GM10248 (cell line): ENCODE data around the gene DENND10.

ENCODE experiments used
- CTCF ChIA-PET: fragments of 300-600 bp; sonication (Branson Sonifier 250); formaldehyde crosslinking; extraction: SDS; loops from one replicate; lab custom pipeline; 2021; ENCODE audit warnings: antibody characterized with exemption; lab: Yijun Ruan, JAX
- POLR2A ChIA-PET: fragments of 350-650 bp; sonication (Branson Sonifier 250); formaldehyde crosslinking; extraction: SDS; loops from one replicate; lab custom pipeline; 2020; ENCODE audit warnings: antibody characterized with exemption; lab: Yijun Ruan, JAX
- DNase-seq: peaks from one replicate; pipeline ENCODE4 v3.0.0; 2012; ENCODE audit errors: extremely low spot score
- TF ChIP-seq, protein P1 (sequence below): IDR thresholded peaks from 2 replicates; pipeline ENCODE4 v1.5.1; 2012; ENCODE audit warnings: mild to moderate bottlenecking, low read depth; ENCODE audit errors: extremely low read depth, missing control alignments, control extremely low read depth

Gene DENND10

DNA sequence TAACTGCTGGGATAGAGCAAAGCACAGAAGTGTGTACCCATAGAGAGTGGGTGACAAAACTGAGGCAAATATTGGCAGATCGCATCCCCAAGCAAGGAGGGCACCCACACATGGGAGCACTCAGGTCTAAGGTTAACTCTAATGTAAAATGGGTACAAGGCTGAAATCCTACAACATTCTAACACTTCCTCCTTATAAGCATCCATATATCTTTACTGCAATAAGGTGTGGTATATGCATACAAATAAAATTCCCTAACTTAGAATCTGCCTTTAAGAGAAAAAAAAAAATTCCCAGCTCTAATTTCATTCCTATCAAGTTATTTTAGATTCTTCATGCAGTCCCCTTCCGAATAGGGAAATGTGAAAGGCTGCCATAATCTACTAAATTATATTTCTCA, 42.0 kb upstream of the DENND10 start:
- TF ChIP-seq, protein P1, sequence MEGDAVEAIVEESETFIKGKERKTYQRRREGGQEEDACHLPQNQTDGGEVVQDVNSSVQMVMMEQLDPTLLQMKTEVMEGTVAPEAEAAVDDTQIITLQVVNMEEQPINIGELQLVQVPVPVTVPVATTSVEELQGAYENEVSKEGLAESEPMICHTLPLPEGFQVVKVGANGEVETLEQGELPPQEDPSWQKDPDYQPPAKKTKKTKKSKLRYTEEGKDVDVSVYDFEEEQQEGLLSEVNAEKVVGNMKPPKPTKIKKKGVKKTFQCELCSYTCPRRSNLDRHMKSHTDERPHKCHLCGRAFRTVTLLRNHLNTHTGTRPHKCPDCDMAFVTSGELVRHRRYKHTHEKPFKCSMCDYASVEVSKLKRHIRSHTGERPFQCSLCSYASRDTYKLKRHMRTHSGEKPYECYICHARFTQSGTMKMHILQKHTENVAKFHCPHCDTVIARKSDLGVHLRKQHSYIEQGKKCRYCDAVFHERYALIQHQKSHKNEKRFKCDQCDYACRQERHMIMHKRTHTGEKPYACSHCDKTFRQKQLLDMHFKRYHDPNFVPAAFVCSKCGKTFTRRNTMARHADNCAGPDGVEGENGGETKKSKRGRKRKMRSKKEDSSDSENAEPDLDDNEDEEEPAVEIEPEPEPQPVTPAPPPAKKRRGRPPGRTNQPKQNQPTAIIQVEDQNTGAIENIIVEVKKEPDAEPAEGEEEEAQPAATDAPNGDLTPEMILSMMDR: no peak
- CTCF ChIA-PET: no interaction called here
- POLR2A ChIA-PET: interaction anchor here (1.1 kb wide), 1 partner anchor 8 kb away, joined by 3 read pairs; no protein-coding TSS in a partner anchor

DNA sequence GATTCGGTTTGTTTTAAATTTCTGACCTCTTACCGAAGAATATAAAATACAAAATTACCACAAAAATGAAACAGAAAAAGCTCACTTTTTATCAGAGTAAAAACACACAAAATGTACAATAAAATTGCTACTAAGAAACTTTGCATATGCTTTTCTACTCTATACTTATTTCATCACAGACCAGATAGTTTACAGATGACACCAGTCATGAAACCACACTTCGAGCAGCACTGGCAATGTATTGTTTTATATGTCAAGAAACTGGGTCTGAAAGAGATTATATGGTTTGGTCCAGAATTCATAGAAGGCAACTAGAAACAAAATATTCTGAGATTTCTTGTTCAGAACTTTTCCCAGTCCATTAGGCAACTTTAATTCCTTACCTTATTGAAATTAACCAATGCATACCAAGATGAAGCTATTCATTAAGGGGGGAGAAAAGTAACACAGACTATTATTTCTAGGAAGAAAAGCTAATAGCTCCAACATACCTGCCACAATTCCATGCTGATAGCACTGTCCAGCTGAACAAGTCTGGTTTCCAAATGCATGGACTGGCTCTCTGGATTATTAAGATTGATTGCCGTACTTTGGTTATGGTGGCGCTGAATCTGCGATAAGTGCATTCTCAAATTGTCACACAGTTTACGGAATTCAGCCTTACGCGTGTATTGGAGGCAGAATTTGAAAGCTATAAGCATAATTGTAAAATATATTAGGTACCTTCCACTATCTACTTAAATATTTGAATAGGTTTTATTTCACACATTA, 33.3 kb upstream of the DENND10 start:
- TF ChIP-seq, protein P1: no peak
- ChIA-PET CTCF (interaction anchor here (1.2 to 1.5 kb wide), 2 partner anchors 12 to 20 kb away, joined by 3 read pairs; no protein-coding TSS in a partner anchor), POLR2A (no interaction called here)
- DNase-seq: no peak

More for the DNA sequence above, 42.0 kb upstream of the DENND10 start:
- no peak for DNase-seq

GRCh38 chr10:119073584-119073983, 30.3 kb upstream of the DENND10 start:
- TF ChIP-seq, protein P1: no peak
- no peak for DNase-seq
- POLR2A ChIA-PET: no interaction called here
- CTCF ChIA-PET: interaction anchor here (1.3 kb wide), 1 partner anchor 42 kb away, joined by 3 read pairs; no protein-coding TSS in a partner anchor

DNA sequence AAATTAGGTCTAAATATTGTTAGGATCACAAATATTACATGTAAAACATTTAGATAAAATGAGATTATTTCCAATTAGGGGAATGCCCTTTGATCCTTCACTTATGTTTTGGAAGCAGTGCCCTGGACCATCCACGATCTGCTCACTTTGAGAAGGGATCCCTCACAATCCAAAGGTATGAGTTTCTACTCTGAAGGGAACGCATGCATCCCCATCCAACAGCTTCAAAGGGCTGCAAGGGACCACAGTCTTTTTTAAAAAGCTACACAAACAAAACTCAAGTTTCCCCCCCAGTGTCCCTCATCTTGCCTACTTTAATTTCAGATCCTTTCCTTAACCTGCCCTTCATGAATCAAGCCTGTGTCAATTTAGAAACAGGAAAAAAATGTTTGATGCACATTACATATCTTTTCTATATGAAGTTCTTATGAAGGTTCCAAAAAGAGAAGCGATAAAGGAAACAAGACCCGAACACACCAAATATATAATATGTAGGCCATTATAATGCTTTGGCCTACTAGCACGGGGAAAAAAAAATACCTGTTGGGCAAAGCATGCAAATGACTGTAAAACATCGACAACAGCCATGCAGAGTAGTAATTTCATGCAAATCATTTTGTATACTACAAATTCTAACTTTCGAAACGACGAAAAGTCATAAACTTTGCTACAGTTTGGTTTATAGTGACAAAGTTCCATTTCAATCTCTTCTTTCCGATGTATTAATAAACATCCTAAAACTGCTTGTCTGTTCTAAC, 25.3 kb upstream of the DENND10 start:
- TF ChIP-seq, protein P1: no peak
- no peak for DNase-seq
- POLR2A ChIA-PET: no interaction called here
- CTCF ChIA-PET: interaction anchor here (1.5 kb wide), 1 partner anchor 46 kb away, joined by 3 read pairs; no protein-coding TSS in a partner anchor

DNA sequence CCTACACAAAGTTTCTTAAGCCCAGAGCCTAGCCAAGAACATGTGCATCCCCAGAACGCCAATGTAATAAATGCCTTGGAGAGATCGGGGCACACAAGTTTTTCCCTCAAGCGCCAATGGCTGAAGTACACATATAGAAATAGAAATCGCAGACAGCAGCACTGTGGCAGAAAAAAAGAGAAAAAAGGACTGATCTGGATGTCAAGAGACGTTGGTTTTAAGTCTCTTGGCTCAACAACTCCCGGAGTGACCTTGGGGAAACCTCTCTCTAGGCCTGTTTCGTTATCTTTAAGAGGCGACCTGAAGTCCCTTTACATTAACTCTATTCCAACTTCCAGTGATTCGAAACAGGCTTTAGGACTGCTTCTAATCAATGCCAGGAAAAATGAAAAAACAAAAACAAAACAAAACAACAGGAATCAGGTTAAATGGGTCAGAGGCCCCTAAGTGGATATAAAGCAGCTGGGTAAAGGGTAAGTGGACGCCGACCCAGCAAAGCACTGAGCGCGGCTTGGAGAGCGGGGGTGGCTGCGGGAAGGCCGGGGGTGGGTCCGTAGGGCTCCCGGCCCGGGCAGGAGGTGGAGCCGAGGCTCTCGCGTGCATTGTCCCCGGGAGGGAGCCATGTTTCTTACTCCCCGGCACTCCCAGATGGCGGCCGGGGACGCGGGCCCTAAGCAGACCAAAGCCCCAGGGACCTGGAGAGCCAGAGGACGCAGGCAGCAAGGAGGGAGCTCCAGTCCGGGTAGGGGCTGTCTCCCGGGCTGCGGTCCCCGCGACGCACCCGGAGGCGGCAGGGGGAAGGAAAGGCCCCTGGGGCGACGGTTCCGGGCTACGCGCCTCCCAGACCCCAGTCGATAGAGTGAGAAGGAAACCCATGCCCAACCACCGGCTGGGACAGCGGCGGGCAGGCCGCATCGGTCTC, 24.1 kb upstream of the DENND10 start:
- DNase-seq: peak; percentile 89
- ChIA-PET CTCF (interaction anchor here (0.7 kb wide), 1 partner anchor 24 kb away, joined by 3 read pairs; the partner anchor contains the start of gene DENND10), POLR2A (interaction anchor here (0.8 kb wide), 1 partner anchor 11 kb away, joined by 3 read pairs; no protein-coding TSS in a partner anchor)
- TF ChIP-seq, protein P1: no peak
